Stimulated activated CD4-positive, alpha-beta T cell treated with anti-CD3 and anti-CD28 coated beads, Interleukin-2, amount 100 ng/mL, for 4 hours (primary cell): ENCODE results near the gene ARSB.
"Not testable (repeated sequence)": the region's sequence is repeated elsewhere in the genome, so short reads cannot be mapped to it uniquely, and the experiment has no call there.

Source experiments
- DNase-seq: peaks from one replicate; pipeline ENCODE4 v3.0.0-alpha.2; 2020; ENCODE audit warnings: low read depth

The ARSB gene

GRCh38 chr5:78995521-78996007, 10.5 kb upstream of the ARSB start:
- DNase-seq: no peak

GRCh38 chr5:78993165-78993564, 8.1 kb upstream of the ARSB start:
- no peak for DNase-seq

- no peak for DNase-seq
Observed at GRCh38 chr5:78992146-78992545, 7.0 kb upstream of the ARSB start.

GRCh38 chr5:78989080-78989479, 4.0 kb upstream of the ARSB start:
- no peak for DNase-seq

- peak; percentile 29 for DNase-seq
Observed at GRCh38 chr5:78985725-78986223, 664 bp upstream of the ARSB start.

- DNase-seq: peak; percentile 72
Observed at GRCh38 chr5:78984439-78985115, 533 bp downstream of the ARSB start.

- no peak for DNase-seq
Observed at GRCh38 chr5:78983601-78984438, 1.3 kb downstream of the ARSB start.

GRCh38 chr5:78983194-78983593, 1.9 kb downstream of the ARSB start:
- DNase-seq: not testable (repeated sequence)

GRCh38 chr5:78979909-78980308, 5.2 kb downstream of the ARSB start:
- DNase-seq: no peak

GRCh38 chr5:78979117-78979742, 5.9 kb downstream of the ARSB start:
- DNase-seq: no peak

- DNase-seq: no peak
Observed at GRCh38 chr5:78975035-78975434, 10.1 kb downstream of the ARSB start.

GRCh38 chr5:78974601-78975000, 10.5 kb downstream of the ARSB start:
- DNase-seq: no peak

GRCh38 chr5:78974011-78974410, 11.1 kb downstream of the ARSB start:
- DNase-seq: no peak

GRCh38 chr5:78972654-78973428, 12.3 kb downstream of the ARSB start:
- no peak for DNase-seq

- DNase-seq: no peak
Observed at GRCh38 chr5:78971998-78972397, 13.1 kb downstream of the ARSB start.

- DNase-seq: no peak
Observed at GRCh38 chr5:78968781-78969180, 16.3 kb downstream of the ARSB start.

GRCh38 chr5:78964889-78965288, 20.2 kb downstream of the ARSB start:
- no peak for DNase-seq

GRCh38 chr5:78961743-78962142, 23.4 kb downstream of the ARSB start:
- no peak for DNase-seq

- DNase-seq: no peak
Observed at GRCh38 chr5:78959767-78960166, 25.3 kb downstream of the ARSB start.

- DNase-seq: no peak
Observed at GRCh38 chr5:78958672-78959445, 26.3 kb downstream of the ARSB start.

- DNase-seq: no peak
Observed at GRCh38 chr5:78956901-78957300, 28.2 kb downstream of the ARSB start.
